Measurements from ENCODE around the gene CCSER1.

Gene CCSER1

DNA sequence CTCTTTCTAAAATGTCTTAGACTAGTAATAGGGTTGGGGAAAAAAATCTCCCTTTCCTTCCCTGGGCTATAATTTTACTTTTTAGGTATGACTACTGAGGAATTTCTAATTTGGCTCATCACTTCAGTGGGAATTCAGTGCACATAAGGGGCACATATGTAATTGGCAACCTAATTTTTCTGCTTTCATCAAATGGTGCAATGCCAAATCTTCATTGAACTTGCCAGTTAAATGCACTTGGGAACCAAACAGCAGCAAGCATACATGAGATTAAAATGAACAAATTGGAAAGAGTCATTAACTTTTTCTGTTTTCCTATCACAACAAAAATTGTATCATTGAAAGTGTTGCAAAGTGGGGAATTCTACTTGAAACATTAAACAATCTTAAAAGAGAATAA is 2.9 kb upstream of the CCSER1 start:
- no peak for TF ChIP-seq CTCF (conservative IDR thresholded peaks at IDR 0.05; ENCODE audit: low read depth)
- POLR2A ChIA-PET (ENCODE audit: low non-redundant PET): no interaction called here

DNA sequence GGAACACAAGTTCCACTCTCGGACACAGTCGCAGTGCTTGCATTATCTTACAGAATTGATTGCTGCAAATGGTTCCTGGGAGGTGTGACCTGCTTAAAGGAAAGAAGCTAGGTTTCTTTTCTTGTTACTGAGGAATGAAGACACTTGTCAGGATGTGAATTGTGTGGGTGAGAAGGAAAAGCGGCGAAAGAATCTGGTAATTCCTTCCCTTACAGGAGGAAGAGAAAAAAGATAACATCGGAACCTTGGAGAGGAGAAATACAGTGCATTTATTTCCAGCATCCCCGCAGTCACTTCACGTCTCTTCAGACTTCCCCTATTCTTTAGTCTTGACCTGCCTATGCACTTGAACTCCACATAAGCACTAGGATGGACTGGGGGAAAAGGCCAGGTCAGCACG is 389 bp upstream of the CCSER1 start:
- ChIA-PET POLR2A (ENCODE audit: low non-redundant PET) (no interaction called here), CTCF (no interaction called here)
- DNase-seq (ENCODE audit: low spot score): no peak
- TF ChIP-seq CTCF (conservative IDR thresholded peaks at IDR 0.05; ENCODE audit: low read depth): no peak
- H3K27ac ChIP-seq: no peak overlapping the region

More for the DNA sequence above, 2.9 kb upstream of the CCSER1 start:
- CTCF ChIA-PET: no interaction called here
- no peak for DNase-seq (ENCODE audit: low spot score)
- H3K27ac ChIP-seq: no peak overlapping the region

GRCh38 chr4:90127706-90128345 is 632 bp downstream of the CCSER1 start:
- ChIA-PET POLR2A (ENCODE audit: low non-redundant PET) (no interaction called here), CTCF (no interaction called here)
- H3K27ac ChIP-seq: no peak overlapping the region
- DNase-seq (ENCODE audit: low spot score): no peak
- no peak for TF ChIP-seq CTCF (conservative IDR thresholded peaks at IDR 0.05; ENCODE audit: low read depth)

DNA sequence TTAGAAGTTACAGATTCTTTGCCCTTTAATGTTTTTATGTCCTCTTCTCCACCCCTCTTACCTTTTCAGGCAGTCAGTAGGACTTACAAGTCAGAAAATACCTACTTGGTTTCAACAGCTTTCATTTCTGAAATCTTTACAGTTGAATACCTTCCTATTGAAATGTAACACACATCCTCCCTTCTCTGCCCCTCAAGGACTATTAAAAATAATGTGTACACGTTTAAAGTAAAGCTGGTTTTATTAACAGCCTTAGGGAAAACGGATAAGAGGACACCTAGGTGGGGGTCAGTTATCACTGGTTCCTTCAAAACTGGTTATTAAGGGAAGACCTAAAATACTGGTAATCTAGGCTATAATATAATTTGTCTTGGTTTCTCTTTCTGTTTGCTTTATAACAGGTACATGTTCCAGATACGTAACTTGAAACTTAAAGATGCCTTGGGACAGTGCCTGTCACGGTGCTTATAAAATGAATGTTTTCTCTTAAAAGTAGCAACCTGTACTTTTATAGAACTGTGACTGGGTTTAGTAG is 1.8 kb downstream of the CCSER1 start:
- CTCF ChIA-PET: interaction anchor here (0.6 kb wide), 1 partner anchor 110 kb away, joined by 3 read pairs; no protein-coding TSS in a partner anchor
- DNase-seq (ENCODE audit: low spot score): no peak
- POLR2A ChIA-PET (ENCODE audit: low non-redundant PET): no interaction called here
- no peak overlapping the region for H3K27ac ChIP-seq
- no peak for TF ChIP-seq CTCF (conservative IDR thresholded peaks at IDR 0.05; ENCODE audit: low read depth)

- CTCF ChIA-PET: no interaction called here
- no peak overlapping the region for H3K27ac ChIP-seq
- DNase-seq (ENCODE audit: low spot score): no peak
- POLR2A ChIA-PET (ENCODE audit: low non-redundant PET): no interaction called here
- TF ChIP-seq CTCF (conservative IDR thresholded peaks at IDR 0.05; ENCODE audit: low read depth): no peak
Measured at GRCh38 chr4:90130076-90130475, 2.9 kb downstream of the CCSER1 start.

- no peak for TF ChIP-seq CTCF (conservative IDR thresholded peaks at IDR 0.05; ENCODE audit: low read depth)
- DNase-seq (ENCODE audit: low spot score): no peak
- CTCF ChIA-PET: no interaction called here
- POLR2A ChIA-PET (ENCODE audit: low non-redundant PET): no interaction called here
- H3K27ac ChIP-seq: no peak overlapping the region
Measured at GRCh38 chr4:90137555-90137954, 10.4 kb downstream of the CCSER1 start.

All from RWPE1 (cell line).